SKM-1 treated with dmso at 0.1 percent for 144 hours (cell line): Measurements from ENCODE around the gene DDX31.
"Not testable (repeated sequence)": the region's sequence is repeated elsewhere in the genome, so short reads cannot be mapped to it uniquely, and the experiment has no call there.

Experiments used
- DNase-seq: peaks from one replicate; lab custom pipeline; 2025; ENCODE audit not compliant: unreplicated experiment; lab: John Stamatoyannopoulos, UW

DDX31 gene

DNA sequence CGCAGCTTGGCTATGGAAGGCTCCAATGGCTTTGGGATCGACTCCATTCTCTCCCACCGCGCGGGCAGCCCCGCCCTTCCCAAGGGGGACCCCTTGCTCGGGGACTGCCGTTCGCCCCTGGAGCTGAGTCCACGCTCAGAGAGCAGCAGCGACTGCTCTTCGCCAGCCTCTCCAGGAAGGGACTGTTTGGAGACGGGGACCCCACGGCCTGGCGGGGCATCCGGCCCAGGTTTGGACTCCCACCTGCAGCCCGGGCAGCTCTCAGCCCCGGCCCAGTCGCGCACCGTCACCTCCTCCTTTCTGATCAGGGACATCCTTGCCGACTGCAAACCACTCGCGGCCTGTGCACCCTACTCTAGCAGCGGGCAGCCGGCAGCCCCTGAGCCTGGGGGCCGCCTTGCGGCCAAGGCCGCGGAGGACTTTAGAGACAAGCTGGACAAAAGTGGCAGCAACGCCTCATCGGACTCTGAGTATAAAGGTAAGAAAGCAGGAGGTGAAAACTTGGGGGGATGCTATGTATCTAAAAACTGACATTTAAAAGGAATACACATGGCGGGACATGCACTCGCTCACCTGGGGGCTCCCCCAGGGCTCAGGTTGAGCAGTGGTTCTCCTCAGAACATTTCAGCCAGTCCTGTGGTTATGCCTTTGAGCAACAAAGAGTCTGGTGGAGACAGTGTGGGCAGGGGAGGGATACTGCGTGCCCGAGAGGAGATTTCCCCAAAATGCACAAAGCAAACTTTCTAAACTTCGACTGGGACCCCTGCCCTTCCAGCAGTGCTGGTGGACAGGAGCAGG is 86.8 kb downstream of the DDX31 start:
- DNase-seq, result no peak

DNA sequence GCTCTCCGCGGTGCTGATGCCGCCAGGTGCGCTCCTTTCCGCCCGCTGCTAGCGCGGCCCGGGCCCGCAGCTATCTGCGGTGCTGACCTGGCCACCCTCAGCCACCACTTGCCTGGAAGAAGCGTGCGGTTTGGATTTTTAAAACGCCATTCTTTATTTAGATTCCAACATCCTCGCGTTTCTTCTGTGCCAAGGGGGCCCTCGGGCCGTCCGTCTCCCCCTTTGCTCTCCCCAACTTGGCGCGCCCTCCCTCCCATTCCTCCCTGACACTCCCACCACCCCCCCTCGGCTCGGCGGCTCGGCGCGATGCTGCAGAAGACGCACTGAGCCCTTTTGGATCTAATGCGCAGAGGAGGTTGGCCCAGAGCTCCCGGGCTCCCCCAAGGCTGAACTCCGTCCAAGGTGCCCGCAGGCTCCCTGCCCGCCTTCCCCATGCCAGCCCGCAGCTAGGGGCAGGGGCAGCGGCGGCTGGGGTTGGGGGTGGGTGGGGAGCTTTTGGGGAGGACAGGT is 87.5 kb downstream of the DDX31 start, which contains the start of gene BARHL1:
Gene BARHL1, plus strand, starts transcription at position 331 of the 510 bp plus-strand sequence. CDS start 192 bp downstream, outside the sequence.
- DNase-seq, result no peak

DNA sequence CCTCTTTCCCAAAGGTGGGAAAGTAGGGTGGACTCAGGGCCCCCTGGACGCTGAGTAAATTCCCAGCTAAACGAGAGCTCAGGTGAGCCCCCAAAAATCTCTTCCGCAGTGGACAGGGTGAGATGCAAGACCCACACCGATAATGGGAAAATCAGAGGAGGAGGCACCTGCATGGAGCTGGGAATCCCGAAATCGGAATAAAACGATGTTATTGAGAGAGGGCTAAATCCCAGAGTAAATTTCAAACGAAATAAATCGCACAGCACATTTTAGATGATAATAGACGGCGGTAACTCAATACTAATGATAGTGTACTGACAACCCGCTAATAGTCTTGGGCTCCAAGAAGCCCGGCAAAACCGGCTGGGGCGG is 90.4 kb downstream of the DDX31 start:
- DNase-seq, result no peak

DNA sequence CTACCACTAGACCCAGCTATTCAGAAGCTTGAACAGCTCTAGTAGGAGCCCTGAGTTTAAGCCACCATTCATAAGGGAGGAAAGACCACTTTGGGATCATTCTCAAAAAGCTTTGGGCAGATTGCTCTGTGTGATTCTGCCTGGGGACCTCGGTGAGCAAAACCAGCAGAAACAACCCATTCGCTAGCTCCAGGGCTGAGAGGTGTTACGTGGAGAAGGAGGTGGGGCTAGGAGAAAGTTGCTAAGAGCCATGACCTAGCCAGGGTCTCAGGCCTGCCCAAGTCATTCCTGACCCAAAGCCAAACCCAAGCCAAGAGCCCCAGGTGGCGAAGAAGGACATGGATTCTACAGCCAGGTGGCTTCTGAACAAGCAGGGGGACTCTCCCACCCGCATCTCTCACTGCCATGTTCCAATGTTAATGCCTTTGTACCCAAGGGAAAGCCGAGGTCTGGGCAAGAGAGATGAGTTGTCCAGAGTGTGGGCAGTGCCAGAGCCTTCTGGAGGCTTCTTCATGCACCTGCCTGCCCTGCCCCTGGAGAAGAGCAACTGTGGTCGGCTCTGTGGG is 91.3 kb downstream of the DDX31 start:
- DNase-seq, result no peak

DNA sequence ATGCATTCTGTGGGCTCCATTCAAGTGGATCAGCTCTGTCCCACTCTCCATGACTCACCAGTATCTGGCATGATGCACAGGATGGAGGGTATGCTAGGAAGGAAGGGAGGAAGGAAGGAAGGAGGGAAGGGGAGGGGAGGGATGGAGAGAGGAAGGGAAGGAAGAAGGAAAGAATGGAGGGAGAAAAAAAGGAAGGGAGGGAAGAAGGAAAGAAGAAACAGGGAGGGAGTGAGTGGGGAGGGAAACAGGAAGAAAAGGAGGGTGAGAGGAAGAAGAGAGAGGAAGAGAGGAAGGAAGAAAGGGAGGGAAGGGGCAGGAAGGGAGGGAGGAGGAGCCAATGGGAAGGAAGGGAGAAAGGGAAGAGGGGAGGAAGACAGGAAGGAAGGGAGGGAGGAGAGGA is 92.7 kb downstream of the DDX31 start:
- DNase-seq, result no peak

DNA sequence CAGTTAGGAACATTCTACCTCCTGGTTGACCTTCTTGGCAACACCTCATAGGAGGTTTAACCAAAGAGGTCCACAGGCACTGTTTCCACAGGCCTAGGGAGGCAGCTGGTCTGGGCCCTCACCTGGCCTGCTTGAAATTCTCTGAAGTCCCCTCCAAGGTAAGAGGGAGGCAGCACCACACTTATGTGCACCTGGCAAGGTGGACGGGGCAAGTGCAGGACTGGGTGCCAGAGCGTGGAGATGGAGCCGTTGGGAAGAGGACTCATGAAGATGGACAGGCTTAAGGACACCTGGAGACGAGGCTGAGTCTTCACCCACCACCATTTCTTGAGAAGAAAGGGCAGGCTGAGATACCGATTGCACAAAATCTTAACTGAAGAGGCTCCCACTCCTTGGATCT is 94.0 kb downstream of the DDX31 start:
- DNase-seq, result no peak

DNA sequence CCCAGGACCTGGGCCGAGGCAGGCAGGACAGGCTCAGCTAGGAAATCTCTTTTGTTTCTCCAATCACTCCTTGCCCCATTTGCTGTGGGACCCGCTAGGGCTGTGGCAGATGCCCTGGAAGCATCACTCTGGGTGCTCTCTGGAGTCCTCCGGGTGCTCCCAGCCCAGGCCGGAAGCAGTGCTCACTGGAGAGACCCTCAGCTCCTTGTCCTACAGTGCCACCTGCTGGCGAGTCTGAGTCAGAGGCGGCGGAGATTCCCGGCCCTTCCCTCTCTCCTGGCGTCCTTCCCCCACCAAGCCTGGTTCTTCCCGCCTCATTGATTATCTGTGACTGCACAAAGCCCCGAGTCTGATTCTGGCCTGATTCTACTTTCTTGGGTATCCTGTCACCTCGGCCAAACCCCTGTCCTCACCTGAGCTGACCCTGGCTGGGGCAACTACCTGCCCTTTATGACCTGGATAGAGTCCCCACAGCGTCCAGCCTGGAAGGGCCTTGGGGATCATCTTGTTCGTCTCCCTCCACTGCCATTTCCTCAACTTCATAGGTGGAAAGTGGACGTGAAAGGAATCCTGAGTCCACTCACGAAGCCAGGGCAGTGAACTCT is 94.7 kb downstream of the DDX31 start:
- DNase-seq, result no peak

DNA sequence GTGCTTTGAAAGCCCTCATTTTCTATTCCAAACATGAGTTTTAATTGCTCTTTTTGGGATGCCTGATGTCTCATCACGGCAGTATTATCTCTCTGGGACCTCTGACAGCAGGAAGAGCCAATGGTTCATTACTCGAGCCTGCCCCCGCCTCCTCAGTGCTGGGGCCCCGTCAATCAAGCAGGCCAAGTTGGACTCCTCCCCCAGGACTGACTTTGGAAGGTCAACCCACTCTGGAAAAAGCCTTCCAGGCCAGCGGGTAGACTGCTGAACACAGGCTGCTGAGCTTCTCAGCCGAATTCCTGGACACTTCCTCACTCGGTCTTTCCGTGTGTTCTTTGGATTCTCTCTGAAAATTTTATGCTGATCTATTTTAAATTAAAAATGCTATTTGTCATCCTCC is 96.9 kb downstream of the DDX31 start:
- DNase-seq, result no peak

DNA sequence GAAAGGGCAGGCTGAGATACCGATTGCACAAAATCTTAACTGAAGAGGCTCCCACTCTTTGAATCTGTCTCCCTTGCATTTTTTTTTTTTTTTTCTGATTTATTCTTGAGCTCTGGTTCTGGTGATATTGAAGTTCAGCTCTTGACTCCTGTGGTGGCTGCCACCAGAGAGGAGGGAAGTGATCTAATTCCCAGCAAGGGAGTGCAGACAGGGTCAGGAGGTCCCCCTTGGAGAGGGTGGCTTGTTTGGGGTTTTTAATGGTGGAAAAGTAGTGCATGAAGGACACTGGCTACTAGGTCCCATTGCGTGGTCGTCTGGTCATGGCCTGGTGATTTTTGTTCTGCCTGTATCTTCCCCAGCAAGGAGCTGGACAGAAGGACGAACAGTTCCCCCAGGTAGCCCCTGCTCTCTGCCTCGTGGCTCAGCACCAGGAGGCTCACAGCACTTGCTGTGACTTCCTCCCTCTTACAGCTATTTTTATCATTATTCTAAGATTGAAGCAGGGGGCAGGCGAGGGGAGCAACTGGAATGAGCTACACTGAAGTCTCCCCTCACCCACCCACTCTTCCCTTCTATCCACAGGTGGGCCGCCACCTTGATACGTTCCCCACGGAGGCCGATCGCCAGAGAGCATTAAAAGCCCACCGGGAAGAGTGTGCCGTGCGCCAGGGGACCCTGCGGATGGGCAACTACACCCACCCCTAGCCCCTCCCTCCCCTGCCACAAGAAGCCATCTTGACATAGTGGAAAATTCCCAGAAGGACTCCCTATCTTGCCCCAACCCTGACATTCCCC is 97.8 kb downstream of the DDX31 start:
- no peak for DNase-seq

DNA sequence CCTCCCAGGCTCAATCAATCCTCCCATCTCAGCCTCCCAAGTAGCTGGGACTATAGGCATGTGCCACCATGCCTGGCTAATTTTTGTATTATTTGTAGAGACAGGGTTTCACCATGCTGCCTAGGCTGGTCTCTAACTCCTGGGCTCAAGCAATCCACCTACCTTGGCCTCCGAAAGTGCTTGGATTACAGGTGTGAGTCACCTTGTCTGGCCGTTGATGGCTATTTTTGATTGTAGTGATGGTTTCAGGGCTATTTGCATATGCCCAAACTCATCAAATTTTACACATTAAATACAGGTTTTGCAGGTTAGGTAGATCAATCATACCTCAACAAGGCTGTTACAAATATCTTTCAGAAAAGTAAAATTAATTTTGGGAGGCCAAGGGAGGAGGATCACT is 101.0 kb downstream of the DDX31 start:
- not testable (repeated sequence) for DNase-seq

DNA sequence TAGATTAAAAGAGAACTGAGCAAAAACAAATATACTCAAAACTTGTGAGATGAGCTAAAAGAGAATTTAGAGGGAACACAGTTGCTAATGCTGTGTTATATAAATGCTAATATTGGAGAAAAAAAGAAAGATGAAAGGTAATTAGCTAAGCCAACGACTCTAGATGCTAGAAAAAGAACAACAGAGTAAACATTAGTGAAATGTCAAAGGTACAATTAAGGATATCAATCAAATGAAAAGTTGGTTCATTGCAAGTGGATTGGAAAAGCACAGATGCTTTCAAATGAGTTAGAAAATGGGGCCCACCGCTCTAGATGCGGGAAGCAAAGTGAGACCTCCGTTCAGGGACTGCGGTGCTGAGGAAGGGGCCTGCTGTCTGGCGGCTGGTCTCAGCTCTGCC is 105.3 kb downstream of the DDX31 start:
- DNase-seq, result no peak

DNA sequence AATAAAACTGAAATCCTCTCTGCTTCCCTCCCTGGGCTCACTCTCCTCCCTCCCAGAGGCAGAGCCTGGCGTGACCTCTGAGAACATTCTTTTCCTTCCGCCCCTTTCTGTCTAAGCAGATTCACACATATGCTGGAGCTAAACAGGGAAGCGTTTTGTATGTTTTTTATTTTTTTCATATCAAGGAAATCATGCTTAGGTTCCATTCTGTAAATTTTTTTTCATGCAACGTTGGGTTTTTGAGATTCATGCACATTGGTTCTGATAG is 107.5 kb downstream of the DDX31 start:
- no peak for DNase-seq

DNA sequence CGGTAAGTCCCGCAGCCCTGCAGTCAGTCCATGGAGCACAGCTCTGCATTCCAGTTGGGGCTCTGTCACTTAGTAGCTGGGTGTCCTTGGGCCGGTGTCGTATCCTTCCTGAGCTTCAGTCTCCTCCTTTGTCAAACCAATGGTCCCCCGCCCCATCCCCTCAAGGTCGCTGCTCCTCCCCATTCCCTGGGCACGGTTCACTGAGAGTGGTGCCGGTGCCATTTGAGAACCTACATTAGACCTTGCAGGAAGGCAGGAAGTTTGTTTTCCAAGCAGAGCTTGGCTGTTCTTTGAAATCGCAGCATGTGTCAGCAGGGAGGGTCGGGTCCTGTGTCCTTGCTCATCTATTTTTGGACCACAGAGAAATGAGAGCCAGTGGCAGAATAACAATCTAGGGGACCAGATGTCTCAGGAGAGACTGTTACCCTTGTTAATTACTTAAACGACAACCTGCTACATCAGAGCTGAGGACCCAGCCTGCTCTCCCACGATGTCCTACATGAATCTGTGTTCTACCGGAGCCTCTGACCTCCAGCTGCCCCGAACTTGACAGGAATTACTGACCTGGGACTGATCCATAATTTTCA is 109.1 kb downstream of the DDX31 start:
- no peak for DNase-seq

DNA sequence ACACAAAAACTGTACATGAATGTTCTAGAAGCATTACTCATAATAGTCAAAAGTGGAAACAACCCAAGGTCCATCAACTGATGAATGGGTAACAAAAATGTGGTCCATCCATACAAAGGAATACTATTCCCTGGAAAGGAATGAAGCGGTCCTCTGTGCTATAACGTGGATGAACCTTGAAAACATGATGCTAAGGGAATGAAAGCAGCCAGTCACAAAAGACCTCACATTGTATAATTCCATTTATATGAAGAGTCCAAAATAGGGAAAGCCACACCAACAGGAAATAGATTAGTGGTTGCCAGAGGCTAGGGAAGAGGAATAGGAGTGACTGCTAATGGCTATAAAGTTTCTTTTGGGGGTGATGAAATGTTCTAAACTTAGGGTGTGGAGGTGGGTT is 110.1 kb downstream of the DDX31 start:
- DNase-seq, result no peak

DNA sequence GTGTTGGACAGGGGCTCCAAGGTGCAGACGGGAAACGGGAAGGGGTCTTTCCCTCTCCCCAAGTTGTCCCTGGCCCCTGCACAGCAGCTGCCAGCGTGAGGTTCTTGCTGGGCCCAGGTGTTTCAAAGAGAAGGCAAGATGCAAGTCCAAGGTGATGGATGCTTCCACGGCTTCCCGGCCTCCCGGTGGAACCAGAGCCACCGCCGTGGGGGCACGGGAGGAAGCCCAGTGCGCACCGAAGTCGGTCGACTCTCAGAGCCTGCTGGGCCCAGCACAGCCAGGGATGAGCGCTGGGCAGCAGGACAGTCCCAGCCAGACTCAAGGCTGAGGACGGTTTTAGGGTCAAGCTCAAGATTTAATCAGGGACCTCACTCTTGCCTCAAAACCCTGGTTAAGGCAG is 112.6 kb downstream of the DDX31 start:
- no peak for DNase-seq

DNA sequence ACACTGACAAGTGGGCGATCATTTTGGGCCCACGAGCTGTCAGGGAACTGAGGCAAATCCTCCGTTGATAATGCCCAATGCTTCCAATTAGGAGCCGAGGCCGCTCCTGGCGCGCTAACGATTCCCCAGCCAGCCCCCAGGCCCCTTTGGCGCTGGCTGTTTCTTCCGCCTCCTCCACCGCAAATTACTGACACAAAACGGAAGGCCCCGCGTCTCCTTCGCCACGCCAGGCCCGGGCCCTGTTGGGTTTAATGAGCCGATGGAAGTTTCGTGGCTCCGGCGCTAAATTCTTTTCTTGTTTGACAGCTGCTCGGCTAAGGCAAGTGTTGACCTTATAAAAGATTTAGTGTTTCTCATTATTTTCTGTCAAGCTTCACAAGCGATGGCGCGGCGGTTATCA is 113.1 kb downstream of the DDX31 start:
- no peak for DNase-seq

DNA sequence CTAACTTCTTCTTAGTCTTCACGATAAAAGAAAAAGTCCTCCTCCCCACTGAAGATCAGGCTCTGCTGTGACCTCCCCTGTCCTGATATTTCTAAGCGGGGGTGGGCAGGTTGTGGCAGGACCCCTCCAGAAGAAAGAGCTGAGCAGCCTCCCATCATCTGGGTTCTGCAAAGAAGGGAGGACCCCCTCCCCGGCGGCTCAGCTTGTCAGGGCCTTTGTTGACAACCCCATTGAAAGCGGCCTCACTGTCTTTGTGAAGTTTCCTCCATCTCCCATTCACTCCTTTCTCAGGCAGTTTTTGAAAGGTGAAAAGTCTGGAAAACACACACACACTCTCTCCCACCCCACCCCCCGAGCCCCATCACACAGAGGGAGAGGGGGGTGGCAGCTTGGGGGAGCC is 113.5 kb downstream of the DDX31 start:
- no peak for DNase-seq

DNA sequence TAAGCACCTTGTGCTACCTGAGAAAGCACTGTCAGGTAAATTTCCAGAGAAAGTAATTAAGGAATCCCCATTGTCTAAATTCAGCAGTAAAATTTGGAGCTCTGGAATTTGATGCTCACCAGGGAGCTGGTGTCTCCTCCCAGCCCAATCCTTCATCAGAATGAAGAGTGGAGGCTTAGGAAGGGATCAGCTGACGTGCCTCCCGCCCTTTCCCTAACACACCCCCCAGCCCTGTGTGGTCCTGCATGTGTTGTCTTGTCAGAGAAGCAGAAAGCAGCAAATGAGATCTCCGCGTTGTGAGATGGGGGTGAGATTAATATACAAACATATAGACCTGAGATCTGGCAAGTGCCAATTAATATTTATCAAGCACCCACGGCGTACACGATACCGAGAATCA is 114.3 kb downstream of the DDX31 start:
- DNase-seq, result no peak

DNA sequence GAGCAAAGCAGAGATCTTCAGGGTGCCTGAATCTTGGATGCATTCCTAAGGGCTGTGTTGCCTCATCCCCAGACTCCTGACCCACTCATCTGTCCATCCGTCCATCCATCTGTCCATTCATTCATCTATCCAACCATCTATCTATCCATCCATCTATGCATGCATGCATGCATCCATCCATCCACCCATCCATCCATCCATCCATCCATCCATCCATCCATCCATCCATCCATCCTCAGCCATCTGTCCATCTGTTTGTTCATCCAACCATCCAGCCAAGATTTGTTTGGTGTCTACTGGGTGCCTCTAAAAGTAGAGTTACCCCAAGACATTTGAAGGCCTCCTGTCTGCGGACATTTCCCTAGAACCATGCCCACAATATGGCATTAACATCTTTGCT is 115.0 kb downstream of the DDX31 start:
- no peak for DNase-seq

DNA sequence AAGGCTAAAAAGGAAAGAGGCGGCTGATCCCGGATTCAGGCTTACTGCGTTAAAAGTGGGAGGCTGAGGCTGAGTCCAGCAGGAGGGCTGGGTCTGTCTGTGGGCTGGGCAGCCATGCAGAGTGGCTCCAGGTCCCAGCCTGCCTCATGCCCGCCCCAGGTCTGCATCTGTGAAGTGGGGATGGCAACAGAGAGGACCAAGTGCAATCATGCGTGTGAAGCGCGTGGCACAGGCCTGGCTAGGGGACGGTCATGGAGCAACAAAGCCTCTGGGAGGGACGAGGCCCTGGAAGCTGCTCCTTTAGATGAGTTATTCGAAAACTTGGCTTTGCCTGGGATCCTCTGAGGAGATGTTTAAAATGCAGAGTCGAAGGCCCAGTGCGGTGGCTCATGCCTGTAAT is 117.7 kb downstream of the DDX31 start:
- no peak for DNase-seq

DNA sequence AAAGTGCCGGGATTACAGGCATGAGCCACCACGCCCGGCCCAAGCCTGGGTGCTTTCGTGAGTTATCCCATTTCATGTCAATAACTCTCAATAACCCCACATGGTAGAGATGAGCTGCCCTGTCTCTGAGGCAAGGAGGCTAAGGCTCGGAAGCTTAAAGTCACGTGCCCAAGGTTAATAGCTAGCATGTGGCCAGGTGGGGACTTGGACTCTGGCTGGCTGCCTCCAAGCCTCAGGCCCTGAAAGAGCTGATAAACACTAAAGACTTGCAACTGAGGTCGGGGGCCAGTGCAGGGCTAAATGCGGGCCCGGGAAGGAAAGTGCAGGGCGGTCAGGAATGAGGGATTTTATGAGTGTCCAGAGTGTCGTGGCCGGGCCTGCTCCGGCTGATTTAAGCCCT is 118.2 kb downstream of the DDX31 start:
- DNase-seq, result no peak
